ENCODE data around the gene VWA2.

The VWA2 gene

GRCh38 chr10:114300036-114300645 lies 61.1 kb downstream of the VWA2 start:
- DNase-seq = no peak

- DNase-seq = no peak
Observed at GRCh38 chr10:114301177-114301576, 62.1 kb downstream of the VWA2 start.

- DNase-seq = no peak
Observed at GRCh38 chr10:114301951-114302710, 63.1 kb downstream of the VWA2 start.

- DNase-seq = no peak
Observed at GRCh38 chr10:114303556-114303955, 64.5 kb downstream of the VWA2 start.

GRCh38 chr10:114304017-114304570 lies 65.0 kb downstream of the VWA2 start:
- DNase-seq = peak; percentile 38

GRCh38 chr10:114304571-114305421 lies 65.7 kb downstream of the VWA2 start:
- DNase-seq = peak; percentile 37

GRCh38 chr10:114305521-114305925 lies 66.5 kb downstream of the VWA2 start:
- DNase-seq = no peak

GRCh38 chr10:114306116-114306973 lies 67.3 kb downstream of the VWA2 start:
- DNase-seq = no peak

- DNase-seq = no peak
Observed at GRCh38 chr10:114307731-114308130, 68.7 kb downstream of the VWA2 start.

- DNase-seq = no peak
Observed at GRCh38 chr10:114308531-114309363, 69.7 kb downstream of the VWA2 start.

- no peak for DNase-seq
Observed at GRCh38 chr10:114309364-114309651, 70.3 kb downstream of the VWA2 start.

GRCh38 chr10:114310346-114310745 lies 71.3 kb downstream of the VWA2 start:
- DNase-seq = no peak

GRCh38 chr10:114311023-114311422 lies 72.0 kb downstream of the VWA2 start:
- DNase-seq = no peak

GRCh38 chr10:114311496-114312209 lies 72.6 kb downstream of the VWA2 start:
- no peak for DNase-seq

- no peak for DNase-seq
Observed at GRCh38 chr10:114313139-114313538, 74.1 kb downstream of the VWA2 start.

- no peak for DNase-seq
Observed at GRCh38 chr10:114313866-114314265, 74.8 kb downstream of the VWA2 start.

GRCh38 chr10:114315566-114316420 lies 76.7 kb downstream of the VWA2 start:
- DNase-seq = no peak

GRCh38 chr10:114316744-114317143 lies 77.7 kb downstream of the VWA2 start:
- DNase-seq = no peak

- no peak for DNase-seq
Observed at GRCh38 chr10:114319406-114320248, 80.6 kb downstream of the VWA2 start.

All from central memory CD4-positive, alpha-beta T cell (primary cell).